Raji (cell line): ENCODE measurements around the gene TATDN2.

ENCODE experiments used
- POLR2A ChIP-seq: IDR thresholded peaks from 2 replicates; pipeline ENCODE4 v1.6.1; 2011; ENCODE audit warnings: low read depth, low read length, control low read depth; ENCODE audit not compliant: insufficient read depth

The TATDN2 gene

DNA sequence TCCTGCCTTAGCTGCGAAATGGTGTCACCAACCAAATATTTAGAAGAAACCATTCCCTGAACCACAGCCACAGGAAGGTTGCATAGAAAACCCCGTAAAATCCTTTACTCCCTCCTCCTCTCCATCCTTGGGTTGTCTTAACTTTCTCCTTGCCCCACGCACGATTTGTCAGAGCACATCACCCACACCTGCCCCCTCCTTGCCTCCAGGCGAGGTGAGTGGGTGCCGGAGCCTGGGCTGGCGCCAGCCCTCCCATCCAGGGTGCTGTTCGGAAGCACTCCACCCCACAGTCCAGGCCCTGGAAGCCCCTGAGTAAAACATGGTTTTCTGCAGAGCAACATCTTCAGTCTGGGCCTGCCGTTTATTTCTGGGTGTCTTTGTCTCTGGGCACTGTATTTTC, 40.8 kb downstream of the TATDN2 start:
- no peak for TF ChIP-seq POLR2A

DNA sequence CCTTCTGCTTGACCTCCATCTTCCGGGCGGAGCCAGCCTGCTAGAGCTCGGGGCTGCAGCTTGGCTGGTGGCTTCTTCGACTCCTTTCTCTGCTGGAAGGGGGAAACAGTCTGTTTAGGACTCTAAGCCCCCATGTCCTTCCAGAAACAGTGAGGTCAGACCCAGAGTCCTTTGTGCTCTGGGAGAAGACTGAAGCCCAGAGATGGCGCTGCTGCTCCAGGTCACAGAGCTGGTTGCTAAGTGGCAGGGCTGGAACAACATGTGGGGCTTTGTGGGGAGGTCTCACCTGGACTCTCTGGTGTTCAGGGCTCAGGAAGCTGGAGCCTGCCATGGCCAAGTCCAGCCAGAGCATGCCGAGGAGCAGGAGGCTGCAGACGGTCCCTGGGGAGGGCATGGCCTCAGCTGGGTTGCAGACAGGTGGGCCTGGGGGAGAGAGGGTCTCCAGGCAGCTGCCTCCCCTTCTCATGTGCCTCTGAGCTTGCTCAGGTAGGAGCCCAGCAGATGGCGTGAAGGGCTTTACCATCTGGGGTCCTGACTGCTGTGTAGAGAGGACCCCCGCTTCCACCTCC, 41.6 kb downstream of the TATDN2 start:
- no peak for TF ChIP-seq POLR2A

DNA sequence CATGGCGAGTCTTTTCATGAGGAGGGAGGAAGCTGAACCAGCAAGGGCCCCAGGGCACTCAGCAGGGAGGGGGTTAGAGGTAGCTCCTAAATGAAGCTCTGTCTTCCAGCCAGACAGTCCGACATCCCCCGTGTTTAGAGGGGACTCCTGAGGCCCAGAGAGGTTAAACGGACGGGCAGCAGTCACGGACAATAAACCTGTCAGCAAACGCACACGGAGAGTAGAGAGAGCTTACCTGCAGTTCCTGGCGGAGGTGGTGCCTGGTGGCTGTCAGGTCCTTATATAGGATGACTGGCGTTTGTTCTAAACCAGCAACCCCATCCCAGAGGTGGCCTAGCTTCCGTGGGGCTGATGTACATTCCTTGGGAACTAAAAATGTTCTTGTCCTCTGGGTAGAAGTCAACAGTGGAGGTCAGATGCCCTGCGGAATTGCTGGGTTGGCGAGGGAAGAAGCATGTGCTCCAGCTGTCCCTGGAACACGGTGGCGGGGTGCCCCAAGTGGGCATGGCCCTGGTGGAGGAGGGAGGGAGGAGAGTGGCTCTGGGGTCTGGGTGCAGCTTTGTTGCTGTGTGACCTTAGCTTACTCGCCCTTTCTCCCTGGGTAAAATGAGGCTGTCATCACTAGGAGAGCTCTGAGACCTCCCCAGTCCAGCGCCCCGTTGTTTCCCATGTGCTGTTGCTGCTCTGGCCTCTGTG, 42.4 kb downstream of the TATDN2 start:
- no peak for TF ChIP-seq POLR2A

DNA sequence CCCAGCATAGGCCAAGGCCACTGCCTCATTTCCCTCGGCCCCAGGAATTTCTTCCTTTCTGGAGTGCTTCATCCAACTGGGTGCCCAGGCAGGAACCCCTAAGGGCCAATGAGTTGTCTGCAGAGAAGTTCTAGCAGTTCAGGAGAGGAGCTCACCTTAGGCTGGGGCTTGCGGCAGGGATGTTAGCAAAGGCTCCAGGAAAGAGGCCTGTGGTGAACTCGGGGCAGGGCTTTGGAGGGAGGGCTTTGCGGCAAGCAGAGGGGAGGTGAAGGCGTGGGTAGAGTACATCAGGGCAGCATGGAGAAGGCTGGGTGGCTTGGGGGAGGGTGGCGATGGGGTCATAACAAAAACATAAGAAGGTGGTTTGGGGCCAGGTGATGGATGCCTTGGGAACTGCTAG, 43.4 kb downstream of the TATDN2 start:
- TF ChIP-seq POLR2A, result no peak

DNA sequence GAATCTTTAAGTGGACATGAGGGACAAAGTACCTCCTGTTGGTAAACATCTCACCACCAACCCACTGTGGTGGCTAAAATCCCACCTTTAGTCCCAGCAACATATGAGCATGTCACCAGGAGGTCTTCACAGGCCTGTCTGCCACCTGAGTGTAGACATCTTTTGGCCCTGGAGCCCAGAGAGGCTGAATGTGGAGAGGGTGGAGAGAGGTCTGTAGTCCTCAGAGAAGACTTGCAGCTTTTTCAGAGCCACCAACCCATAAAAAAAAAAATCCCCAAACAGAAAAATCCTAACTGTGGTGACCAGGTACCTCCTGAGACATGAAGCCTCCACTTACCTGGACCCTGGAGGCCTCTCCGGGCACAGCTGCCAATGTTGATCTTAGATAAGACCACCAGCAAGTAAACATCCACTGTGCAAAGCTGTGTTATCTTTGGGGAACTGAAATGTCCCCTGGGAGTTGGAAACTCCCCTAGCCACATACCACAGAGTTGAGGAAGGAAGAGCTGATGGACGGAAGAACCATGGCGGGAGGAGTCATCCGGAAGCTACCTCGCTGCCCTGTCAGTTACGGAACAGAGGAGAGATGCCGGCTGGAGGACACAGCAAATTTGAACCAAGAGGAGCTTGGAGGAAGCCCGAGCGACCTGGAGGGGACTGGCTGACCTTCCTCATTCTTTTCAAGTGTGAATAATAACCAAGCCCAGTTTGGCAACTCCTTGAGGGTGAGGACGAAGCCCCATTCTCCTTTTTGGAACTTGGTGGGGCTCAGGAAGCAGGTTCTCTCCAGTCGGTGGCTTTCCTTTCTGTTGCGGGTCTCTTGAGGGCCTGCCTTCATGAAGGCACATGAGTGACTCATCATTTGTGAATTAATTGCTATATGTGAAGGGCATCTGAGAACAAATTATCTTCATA, 44.5 kb downstream of the TATDN2 start, which contains the start of gene GHRL:
GHRL (minus strand) TSS at position 443 of the 915 bp plus-strand sequence. CDS start 2,767 bp downstream, outside the sequence.
- TF ChIP-seq POLR2A, result no peak

- no peak for TF ChIP-seq POLR2A
These were observed 45.8 kb downstream of the TATDN2 start for GRCh38 chr3:10294030-10294586.

GRCh38 chr3:10299175-10299574, 50.9 kb downstream of the TATDN2 start:
- TF ChIP-seq POLR2A, result no peak

DNA sequence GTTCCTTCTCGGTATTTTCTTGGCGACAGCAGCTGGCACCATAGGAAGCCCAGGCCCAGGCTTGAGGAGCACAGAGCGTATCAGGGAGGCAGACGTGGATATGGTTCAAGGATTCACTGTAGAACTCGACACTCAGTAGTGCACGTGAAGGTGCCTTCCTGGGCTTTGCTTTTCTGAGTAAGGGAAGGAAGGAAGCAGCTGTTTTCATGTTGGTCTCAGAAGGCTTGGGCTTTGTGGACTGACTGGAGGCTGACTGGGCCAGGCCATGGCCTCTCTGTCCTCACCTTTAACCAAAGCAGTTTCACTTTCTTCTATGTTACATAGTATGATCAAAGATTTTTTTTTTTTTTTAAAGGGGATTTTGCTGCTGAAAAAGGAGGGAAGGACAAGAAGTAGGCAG, 51.4 kb downstream of the TATDN2 start:
- no peak for TF ChIP-seq POLR2A

DNA sequence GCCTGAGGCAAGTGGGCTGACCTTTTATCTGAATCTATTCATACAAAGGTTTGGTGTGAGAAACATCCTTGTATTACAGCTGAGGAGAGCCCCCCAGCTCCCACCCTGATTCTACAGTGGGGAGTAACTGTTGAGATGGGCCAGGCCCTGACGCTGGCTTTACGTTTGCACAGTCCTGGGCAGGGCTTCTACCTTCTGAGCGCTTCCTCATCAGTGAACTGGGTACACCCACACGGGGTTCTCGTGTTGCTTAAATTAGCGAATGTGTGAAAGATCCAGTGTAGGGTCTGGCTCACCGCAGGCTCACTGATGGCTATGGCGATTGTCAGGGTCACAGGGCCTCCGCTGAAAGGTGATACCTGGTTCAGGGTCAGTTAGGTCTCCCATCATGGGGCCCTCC, 51.8 kb downstream of the TATDN2 start:
- no peak for TF ChIP-seq POLR2A

GRCh38 chr3:10303105-10303504, 54.8 kb downstream of the TATDN2 start:
- TF ChIP-seq POLR2A, result no peak

- TF ChIP-seq POLR2A, result no peak
These were observed 55.5 kb downstream of the TATDN2 start for GRCh38 chr3:10303785-10304184.

DNA sequence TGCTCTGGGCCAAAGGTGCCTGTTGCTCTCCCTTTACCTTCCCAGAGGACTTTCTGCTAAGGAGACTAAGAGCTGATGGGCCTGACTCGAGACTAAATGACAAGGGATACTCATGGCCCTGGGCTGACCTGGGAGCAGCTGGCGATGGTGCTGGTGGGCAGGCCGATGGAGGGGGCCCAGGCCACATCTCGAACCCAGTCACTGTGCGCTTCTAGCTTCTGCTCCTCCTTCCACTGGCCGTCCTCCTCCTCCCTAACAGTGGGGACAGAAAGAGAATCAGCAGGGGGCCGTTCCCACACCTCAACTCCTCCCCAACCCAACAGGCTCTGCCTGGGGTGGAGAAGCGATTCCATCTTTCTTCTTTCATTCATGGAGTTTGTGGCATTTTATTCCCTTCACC, 56.6 kb downstream of the TATDN2 start:
- TF ChIP-seq POLR2A, result no peak

DNA sequence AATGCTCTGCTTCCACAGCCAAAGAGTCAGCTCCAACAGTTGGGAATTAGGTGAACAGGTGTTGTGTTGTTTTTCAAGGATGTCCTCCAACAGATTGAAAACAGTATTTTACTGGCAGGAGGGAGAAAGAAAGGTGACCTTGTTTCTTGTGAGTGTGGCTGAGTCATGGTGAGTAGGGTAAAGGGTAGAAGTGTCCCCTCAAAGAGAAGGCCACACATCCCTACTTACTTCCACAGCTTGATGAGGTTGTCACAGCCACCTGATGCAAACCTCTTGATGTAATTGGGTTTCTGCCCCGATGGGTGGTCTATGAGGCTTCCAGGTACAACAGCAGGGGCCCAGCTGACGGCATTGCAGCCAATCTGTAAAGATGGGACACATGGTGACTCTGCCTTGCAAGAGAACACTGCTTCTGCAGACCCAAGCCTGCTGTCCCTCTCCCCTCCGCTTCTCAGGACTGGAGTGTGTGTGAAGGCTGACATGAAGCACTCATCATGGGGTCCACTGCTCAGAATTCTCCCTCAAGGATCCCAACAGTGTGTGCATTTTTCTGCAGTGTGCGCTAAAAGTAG, 57.2 kb downstream of the TATDN2 start:
- no peak for TF ChIP-seq POLR2A

DNA sequence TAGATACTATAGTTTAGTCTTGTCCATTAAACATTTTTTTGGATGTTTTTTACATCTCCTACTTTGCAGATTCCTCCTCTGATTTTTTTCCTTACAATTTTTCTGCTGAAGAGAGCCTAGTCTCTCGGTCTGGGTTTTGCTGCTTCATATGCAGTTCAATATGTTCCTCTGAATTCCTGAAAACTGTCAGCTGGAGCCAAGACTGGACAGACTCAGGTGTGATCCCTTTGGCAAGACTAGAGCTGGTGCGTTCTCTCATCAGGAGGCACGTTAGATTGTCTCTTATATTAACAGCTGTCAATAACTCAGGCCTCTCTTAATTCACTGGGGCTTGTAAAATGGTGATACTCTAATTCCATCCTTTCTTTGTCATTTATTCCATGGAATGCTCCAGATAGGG, 57.9 kb downstream of the TATDN2 start:
- no peak for TF ChIP-seq POLR2A

DNA sequence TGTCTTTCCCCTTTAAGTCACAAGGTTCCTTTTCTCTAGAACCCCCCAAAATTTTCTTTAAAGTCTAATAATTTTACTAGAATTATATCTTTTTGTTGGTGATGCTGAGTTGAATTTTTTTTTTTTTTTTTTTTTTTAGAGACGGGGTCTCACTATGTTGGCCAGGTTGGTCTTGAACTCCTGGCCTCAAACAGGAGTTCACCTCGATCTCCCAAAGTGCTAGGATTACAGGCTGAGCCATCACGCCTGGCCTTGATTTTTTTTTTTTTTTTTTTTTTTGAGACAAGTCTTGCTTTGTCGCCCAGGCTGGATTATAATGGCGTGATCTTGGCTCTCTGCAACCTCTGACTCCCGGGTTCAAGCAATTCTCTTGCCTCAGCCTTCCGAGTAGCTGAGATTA, 60.4 kb downstream of the TATDN2 start:
- TF ChIP-seq POLR2A, result no peak
